Fibroblast of lung (primary cell): ENCODE data around the gene LCN6. TPM values are rescaled to one million over a fixed set of nuclear protein-coding genes. Genes with fewer than 3 reads are reported as not detected.
A peak's percentile ranks its signal among the peaks of the same experiment; 100 is the strongest.

Experiments
- DNase-seq, 2 donors: peaks; one replicate each; pipeline versions ENCODE4 v3.0.0 to v3.0.0-alpha.2; 2010; ENCODE audit warnings: low read depth in 2 of 2
- H2AFZ ChIP-seq: 2 replicates; pipeline ENCODE4 v1.5.1; 2012; ENCODE audit warnings: low read length, control low read depth, inconsistent platforms
- H3K27ac ChIP-seq: 2 replicates; pipeline ENCODE4 v1.5.1; 2011; ENCODE audit warnings: low read length, control low read depth; ENCODE audit not compliant: insufficient read depth
- H3K27me3 ChIP-seq: 2 replicates; pipeline ENCODE4 v1.5.1; 2011; ENCODE audit warnings: mild to moderate bottlenecking, low read length; ENCODE audit not compliant: control insufficient read depth, insufficient read depth
- H3K36me3 ChIP-seq: 2 replicates; pipeline ENCODE4 v1.5.1; 2011; ENCODE audit warnings: low read length; ENCODE audit not compliant: control insufficient read depth, insufficient read depth
- H3K4me1 ChIP-seq: 2 replicates; pipeline ENCODE4 v1.5.1; 2011; ENCODE audit warnings: low read length; ENCODE audit not compliant: control insufficient read depth, insufficient read depth; ENCODE audit errors: extremely low read depth
- H3K4me2 ChIP-seq: 2 replicates; pipeline ENCODE4 v1.5.1; 2011; ENCODE audit warnings: low read length, control low read depth; ENCODE audit not compliant: insufficient read depth; ENCODE audit errors: extremely low read depth
- H3K4me3 ChIP-seq, 4 experiments: fragments of 200-600 bp in 1 of 4; sonication (generic) in 1 of 4; replicated peaks in 1 of 4; 2 replicates each; pipeline ENCODE4 v1.5.1; 2011 to 2016; ENCODE audit warnings: low read length in 4 of 4, low read depth in 3 of 4, mild to moderate bottlenecking in 3 of 4, control low read depth in 2 of 4, inconsistent platforms in 1 of 4, mixed read lengths in 1 of 4; ENCODE audit not compliant: insufficient read depth in 1 of 4; ENCODE audit errors: control extremely low read depth in 1 of 4
- H3K79me2 ChIP-seq: 2 replicates; pipeline ENCODE4 v1.5.1; 2012; ENCODE audit warnings: mild to moderate bottlenecking, low read length, inconsistent platforms; ENCODE audit not compliant: control insufficient read depth, insufficient read depth
- H3K9ac ChIP-seq: 2 replicates; pipeline ENCODE4 v1.5.1; 2011; ENCODE audit warnings: mild to moderate bottlenecking, low read length, control low read depth; ENCODE audit not compliant: insufficient read depth
- H3K9me3 ChIP-seq: 2 replicates; pipeline ENCODE4 v1.5.1; 2012; ENCODE audit warnings: low read depth, low read length; ENCODE audit not compliant: control insufficient read depth, insufficient read depth
- H4K20me1 ChIP-seq: 2 replicates; pipeline ENCODE4 v1.5.1; 2011; ENCODE audit warnings: low read length; ENCODE audit not compliant: control insufficient read depth, insufficient read depth; ENCODE audit errors: extremely low read depth
- EZH2 ChIP-seq: IDR thresholded peaks from 2 replicates; pipeline ENCODE4 v1.5.1; 2012; ENCODE audit warnings: low read length, control low read depth, mild to moderate bottlenecking; ENCODE audit errors: missing control alignments
- polyA plus RNA-seq, 2 donors: library from polyadenylated mRNA; depleted of rRNA in 1 of 2; stranded (reverse) in 1 of 2; unstranded in 1 of 2; fragments of >200 nt; gene quantifications; 2 replicates each; pipeline ENCODE4 v1.2.1, GENCODE V29; 2011 to 2012; ENCODE audit warnings: missing spikeins in 1 of 2
- total RNA-seq: library from RNA; depleted of rRNA; stranded (reverse); fragments of >200 nt; gene quantifications from 2 replicates; pipeline ENCODE4 v1.2.1, GENCODE V29; 2014
- TF ChIP-seq, protein P1 (sequence below), 2 donors: IDR thresholded peaks in 1 of 2; conservative IDR thresholded peaks in 1 of 2; 1 replicate in 1 of 2; 2 replicates in 1 of 2; pipeline ENCODE4 v1.5.1; 2011 to 2012; ENCODE audit warnings: low read length in 2 of 2, control low read depth in 1 of 2, inconsistent platforms in 1 of 2, low read depth in 1 of 2, mild to moderate bottlenecking in 1 of 2

Gene LCN6
- total and polyA plus RNA-seq, 2 donors (not counting 1 experiment from before 2014, with no cell fraction given), result not detected

DNA sequence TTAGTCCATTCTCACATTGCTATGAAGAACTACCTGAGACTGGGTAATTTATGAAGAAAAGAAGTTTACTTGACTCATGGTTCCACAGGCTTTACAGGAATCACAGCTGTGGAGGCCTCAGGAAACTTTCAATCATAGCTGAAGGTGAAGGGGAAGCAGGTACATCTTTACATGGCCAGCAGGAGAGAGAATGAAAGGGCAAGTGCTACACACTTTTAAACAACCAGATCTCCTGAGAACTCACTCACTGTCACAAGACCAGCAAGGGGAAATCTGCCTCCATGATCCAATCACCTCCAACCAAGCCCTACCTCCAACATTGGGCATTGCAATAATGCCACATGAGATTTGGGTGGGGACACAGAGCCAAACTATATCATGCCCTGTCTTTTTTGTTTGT, 3.5 kb upstream of the LCN6 start:
- no peak for TF ChIP-seq EZH2
- TF ChIP-seq, protein P1, sequence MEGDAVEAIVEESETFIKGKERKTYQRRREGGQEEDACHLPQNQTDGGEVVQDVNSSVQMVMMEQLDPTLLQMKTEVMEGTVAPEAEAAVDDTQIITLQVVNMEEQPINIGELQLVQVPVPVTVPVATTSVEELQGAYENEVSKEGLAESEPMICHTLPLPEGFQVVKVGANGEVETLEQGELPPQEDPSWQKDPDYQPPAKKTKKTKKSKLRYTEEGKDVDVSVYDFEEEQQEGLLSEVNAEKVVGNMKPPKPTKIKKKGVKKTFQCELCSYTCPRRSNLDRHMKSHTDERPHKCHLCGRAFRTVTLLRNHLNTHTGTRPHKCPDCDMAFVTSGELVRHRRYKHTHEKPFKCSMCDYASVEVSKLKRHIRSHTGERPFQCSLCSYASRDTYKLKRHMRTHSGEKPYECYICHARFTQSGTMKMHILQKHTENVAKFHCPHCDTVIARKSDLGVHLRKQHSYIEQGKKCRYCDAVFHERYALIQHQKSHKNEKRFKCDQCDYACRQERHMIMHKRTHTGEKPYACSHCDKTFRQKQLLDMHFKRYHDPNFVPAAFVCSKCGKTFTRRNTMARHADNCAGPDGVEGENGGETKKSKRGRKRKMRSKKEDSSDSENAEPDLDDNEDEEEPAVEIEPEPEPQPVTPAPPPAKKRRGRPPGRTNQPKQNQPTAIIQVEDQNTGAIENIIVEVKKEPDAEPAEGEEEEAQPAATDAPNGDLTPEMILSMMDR (conservative IDR thresholded peaks at IDR 0.05 in 1 of 2, IDR thresholded peaks at IDR 0.05 in 1 of 2; ENCODE audit: low read depth in 1 of 2, low read length in 2 of 2), result no peak
- H3K4me3 ChIP-seq, result no peak overlapping the region
- H3K9me3 ChIP-seq, result no peaks in the 10 kb centered on the region
- H3K27ac ChIP-seq, result no peak overlapping the region
- no peak overlapping the region for H3K4me2 ChIP-seq
- H3K27me3 ChIP-seq, result no peaks in the 10 kb centered on the region
- no peak overlapping the region for H3K9ac ChIP-seq
- H4K20me1 ChIP-seq, result no peaks in the 10 kb centered on the region
- no peaks in the 10 kb centered on the region for H3K79me2 ChIP-seq
- H2AFZ ChIP-seq, result no peak overlapping the region
- no peaks in the 10 kb centered on the region for H3K36me3 ChIP-seq
- H3K4me1 ChIP-seq, result no peaks in the 10 kb centered on the region
- DNase-seq, result no peak

DNA sequence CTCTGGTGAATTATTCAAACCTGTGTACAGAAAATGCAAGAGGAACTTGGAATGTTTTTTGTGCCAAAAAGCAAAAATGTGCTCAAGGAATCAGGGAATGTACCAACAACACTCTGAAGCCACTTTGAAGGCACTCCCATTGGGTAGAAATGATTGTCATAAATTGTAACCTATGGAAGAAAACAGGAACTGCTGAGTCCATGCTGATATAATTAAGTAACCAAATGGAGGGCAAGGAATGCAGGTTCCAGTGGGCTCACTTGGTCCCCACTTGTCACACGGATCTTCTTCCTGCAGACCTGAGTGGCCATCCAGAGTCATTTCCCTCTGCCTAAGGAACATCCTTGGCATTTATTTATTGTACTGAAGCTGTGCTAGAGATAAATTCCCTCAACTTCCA, 2.9 kb upstream of the LCN6 start:
- no peak overlapping the region for H3K4me2 ChIP-seq
- no peaks in the 10 kb centered on the region for H3K36me3 ChIP-seq
- no peak for DNase-seq
- no peak overlapping the region for H3K27ac ChIP-seq
- no peak for TF ChIP-seq EZH2
- TF ChIP-seq, protein P1 (conservative IDR thresholded peaks at IDR 0.05 in 1 of 2, IDR thresholded peaks at IDR 0.05 in 1 of 2; ENCODE audit: low read depth in 1 of 2, low read length in 2 of 2), result no peak
- no peak overlapping the region for H2AFZ ChIP-seq
- H3K9me3 ChIP-seq, result no peaks in the 10 kb centered on the region
- H3K9ac ChIP-seq, result no peak overlapping the region
- H3K4me3 ChIP-seq, result no peak overlapping the region
- no peaks in the 10 kb centered on the region for H3K79me2 ChIP-seq
- H3K27me3 ChIP-seq, result no peaks in the 10 kb centered on the region
- H3K4me1 ChIP-seq, result no peaks in the 10 kb centered on the region
- no peaks in the 10 kb centered on the region for H4K20me1 ChIP-seq

DNA sequence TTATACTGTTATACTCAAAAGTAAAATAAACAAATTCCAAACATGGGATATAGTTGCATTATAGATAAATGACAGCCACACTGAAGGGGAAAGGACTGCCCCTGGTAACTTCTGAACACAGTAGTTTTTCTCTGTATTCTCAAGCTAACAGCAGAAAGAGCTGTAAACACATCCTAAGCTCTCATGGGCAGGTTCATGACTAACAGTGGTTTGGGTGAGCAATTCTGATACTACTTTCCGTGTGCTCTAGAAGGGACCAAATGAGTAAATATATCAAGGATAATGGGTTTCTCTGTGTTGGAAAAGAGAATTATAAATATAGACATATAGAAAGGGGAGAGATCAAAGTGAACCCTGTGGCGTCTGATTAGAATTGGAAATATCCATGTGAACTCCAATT, 2.2 kb upstream of the LCN6 start:
- Histone ChIP-seq H3K4me1 (no peaks in the 10 kb centered on the region), H3K9ac (no peak overlapping the region), H3K9me3 (no peaks in the 10 kb centered on the region), H3K79me2 (no peaks in the 10 kb centered on the region), H2AFZ (no peak overlapping the region), H3K36me3 (no peaks in the 10 kb centered on the region), H3K4me2 (no peak overlapping the region), H3K27ac (no peak overlapping the region), H3K27me3 (no peaks in the 10 kb centered on the region), H3K4me3 (no peak overlapping the region), H4K20me1 (no peaks in the 10 kb centered on the region)
- DNase-seq, result peak in 1 of 2 donors; percentile 22
- TF ChIP-seq EZH2, result no peak
- TF ChIP-seq, protein P1 (conservative IDR thresholded peaks at IDR 0.05 in 1 of 2, IDR thresholded peaks at IDR 0.05 in 1 of 2; ENCODE audit: low read depth in 1 of 2, low read length in 2 of 2), result no peak
